ENCODE data around the gene MARCKS. TPM values are rescaled to one million over a fixed set of nuclear protein-coding genes. Genes with fewer than 3 reads are reported as not detected.

Gene MARCKS
- total and polyA plus RNA-seq, 2 of the 13 experiments (the other 11 are each of a cell fraction or from before 2014, with no cell fraction given), result 30.5 to 39.5 TPM

- FAIRE-seq, result no peak
- no peak overlapping the region for H3K4me2 ChIP-seq (ENCODE audit: low read depth, low read length)
- BruUV-seq (replicated peaks), result no TSS peak
These were observed 31.3 kb downstream of the MARCKS start for GRCh38 chr6:113888493-113888892.

More at GRCh38 chr6:113888493-113888892, 31.3 kb downstream of the MARCKS start:
- no peaks in the 10 kb centered on the region for H3K79me2 ChIP-seq (ENCODE audit: insufficient read depth, low read length)
- H3K27ac ChIP-seq (ENCODE audit: extremely low read length, insufficient read depth, low read length), result no peak overlapping the region
- no peaks in the 10 kb centered on the region for H3K4me1 ChIP-seq (ENCODE audit: insufficient read depth, low read length)
- no peaks in the 10 kb centered on the region for H3K27me3 ChIP-seq (ENCODE audit: control insufficient read depth in 1 of 2, insufficient read depth in 2 of 2, low read length in 2 of 2)
- no peaks in the 10 kb centered on the region for H3K9me3 ChIP-seq (ENCODE audit: low read length)
- in situ Hi-C loops (cut with HindIII; ENCODE audit: extremely low pct_ligation_motif_present, low pct_unique_long_range_greater_than_20kb), result no loop called here
- no peaks in the 10 kb centered on the region for H3K36me3 ChIP-seq (replicated peaks in 1 of 2; ENCODE audit: control insufficient read depth in 1 of 2, insufficient read depth in 2 of 2, low read length in 2 of 2)
- no peak overlapping the region for H3K9ac ChIP-seq (ENCODE audit: insufficient read depth, low read depth, low read length)
- no peaks in the 10 kb centered on the region for H4K20me1 ChIP-seq (ENCODE audit: insufficient read depth, low read length)
- CTCF ChIA-PET (ENCODE audit: low intra/inter-chr PET ratio, low total read pairs), result no interaction called here
- intact Hi-C loops (cut with micrococcal nuclease; ENCODE audit: unreplicated experiment), result no loop called here
- DNase-seq (ENCODE audit: low spot score), result no peak
- POLR2A ChIA-PET, result no interaction called here
- TF ChIP-seq YY1 (IDR thresholded peaks at IDR 0.05; ENCODE audit: insufficient read depth, insufficient replicate concordance, low read depth, low read length) (no peak), ZNF615 (CRISPR knock-in tag; IDR thresholded peaks at IDR 0.05; ENCODE audit: borderline replicate concordance) (no peak), ZNF777 (CRISPR knock-in tag; IDR thresholded peaks at IDR 0.05) (no peak), MTA1 (CRISPR knock-in tag; IDR thresholded peaks at IDR 0.05; ENCODE audit: borderline replicate concordance) (no peak), ZNF782 (CRISPR knock-in tag; IDR thresholded peaks at IDR 0.05; ENCODE audit: borderline replicate concordance) (no peak), ZNF503 (CRISPR knock-in tag; IDR thresholded peaks at IDR 0.05) (no peak), PAXIP1 (CRISPR knock-in tag; conservative IDR thresholded peaks at IDR 0.05) (no peak)
- ATAC-seq, result no peak
- H3K4me3 ChIP-seq (replicated peaks in 1 of 3; ENCODE audit: insufficient read depth in 1 of 3, low read depth in 2 of 3, low read length in 3 of 3), result no peak overlapping the region
- no peak overlapping the region for H2AFZ ChIP-seq (ENCODE audit: low read length)
